Measurements from ENCODE around the gene LYSMD3.
"Not testable (repeated sequence)": the region's sequence is repeated elsewhere in the genome, so short reads cannot be mapped to it uniquely, and the experiment has no call there.

The LYSMD3 gene

DNA sequence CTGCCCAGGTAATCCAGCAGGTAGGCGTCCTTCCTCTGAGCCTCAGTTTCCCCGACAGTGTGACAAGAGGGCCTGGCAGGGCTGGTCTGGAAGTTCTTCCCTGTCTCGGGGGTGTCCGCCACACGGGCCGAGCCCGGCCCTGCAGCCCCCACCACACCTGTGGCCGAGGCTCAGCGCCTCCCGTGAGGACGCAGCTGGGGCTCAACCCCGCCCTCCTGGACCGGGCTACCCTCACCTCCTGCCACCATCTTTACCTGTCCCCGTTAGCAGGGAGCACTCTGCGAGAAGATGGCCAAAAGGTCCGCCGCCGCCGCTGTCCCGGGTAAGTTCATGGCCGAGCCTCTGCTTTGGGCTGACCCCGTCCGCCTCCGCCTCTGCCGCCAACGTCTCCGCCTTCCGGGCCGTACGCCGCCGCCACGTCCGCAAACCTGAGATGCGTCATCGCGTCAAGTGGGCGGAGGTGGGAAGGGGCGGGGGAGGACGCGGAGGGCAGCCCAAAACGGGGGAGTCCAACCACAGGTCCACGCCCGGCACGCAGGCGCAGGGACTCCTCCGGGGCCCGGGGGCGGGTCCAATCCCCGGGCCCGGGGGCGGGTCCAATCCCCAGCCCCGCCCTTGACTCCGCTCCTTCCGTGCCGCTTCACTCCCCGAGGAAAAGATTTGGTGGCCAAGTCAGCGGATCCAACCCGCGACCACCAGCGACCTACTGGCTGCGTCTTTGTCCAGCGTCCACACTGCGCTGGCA, at the start of gene LYSMD3:
Gene LYSMD3, minus strand, starts transcription at position 391 of the 745 bp plus-strand sequence. CDS start 4,295 bp downstream, outside the sequence.
- DNase-seq: peak; percentile 95 to 99 (median 97)

DNA sequence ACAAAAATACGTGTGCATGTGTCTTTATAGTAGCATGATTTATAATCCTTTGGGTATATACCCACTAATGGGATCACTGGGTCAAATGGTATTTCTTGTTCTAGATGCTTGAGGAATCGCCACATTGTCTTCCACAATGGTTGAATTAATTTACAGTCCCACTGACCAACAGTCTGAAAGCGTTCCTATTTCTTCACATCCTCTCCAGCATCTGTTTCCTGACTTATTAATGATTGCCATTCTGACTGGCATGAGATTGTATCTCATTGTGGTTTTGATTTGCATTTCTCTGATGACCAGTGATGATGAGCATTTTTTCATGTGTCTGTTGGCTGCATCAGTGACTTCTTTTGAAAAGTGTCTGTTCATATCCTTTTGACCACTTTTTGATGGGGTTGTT, 47.2 kb upstream of the LYSMD3 start:
- DNase-seq: not testable (repeated sequence)

DNA sequence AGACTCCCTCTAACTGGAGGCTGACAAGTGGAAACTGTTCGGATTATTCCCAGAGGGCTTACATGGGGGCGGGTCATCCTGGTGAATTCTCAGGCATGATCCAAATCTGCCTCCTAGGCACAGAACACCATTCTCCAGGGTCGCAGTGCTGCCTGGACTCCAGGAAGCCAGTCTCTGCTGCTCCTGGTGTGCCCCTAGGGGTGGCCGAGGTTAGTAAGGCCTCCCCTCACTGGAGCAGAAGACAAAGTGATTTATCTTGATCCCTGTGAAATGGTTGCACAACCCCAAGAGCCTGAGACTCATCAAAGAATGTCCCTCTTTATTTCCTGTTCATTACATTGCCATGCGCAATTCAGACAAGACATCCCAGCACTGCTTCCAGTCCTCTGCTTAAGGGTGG, 46.3 kb upstream of the LYSMD3 start:
- DNase-seq: no peak

DNA sequence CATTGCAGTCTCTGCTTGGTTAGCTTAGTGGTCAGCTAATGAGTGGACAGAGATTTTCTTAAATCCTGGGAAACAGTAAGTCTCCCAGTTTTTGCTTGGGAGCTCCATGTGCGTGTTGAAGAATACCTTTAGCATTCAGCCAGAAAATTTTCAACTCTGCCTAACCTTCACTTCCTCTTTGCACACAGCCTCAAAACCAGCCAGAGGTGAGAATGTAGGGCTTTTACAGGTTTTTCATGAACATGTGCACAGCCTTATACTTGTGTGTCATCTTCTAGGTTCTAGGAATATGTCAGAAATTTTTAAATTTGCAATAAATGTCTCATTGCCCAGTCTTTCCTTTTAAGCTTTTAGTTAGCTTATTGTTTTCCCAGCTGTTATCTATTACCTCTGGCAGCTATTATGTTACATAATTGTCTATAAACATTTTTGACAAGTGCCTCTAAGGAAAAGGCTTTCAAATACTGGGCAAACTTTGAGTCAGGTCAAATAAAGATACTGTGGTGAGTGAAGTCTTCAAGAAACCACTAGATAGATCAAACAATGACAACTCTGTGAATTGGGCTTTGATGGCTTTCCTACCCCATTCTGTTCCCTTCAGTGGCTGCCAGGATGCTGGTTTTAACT, 41.9 kb upstream of the LYSMD3 start:
- no peak for DNase-seq

DNA sequence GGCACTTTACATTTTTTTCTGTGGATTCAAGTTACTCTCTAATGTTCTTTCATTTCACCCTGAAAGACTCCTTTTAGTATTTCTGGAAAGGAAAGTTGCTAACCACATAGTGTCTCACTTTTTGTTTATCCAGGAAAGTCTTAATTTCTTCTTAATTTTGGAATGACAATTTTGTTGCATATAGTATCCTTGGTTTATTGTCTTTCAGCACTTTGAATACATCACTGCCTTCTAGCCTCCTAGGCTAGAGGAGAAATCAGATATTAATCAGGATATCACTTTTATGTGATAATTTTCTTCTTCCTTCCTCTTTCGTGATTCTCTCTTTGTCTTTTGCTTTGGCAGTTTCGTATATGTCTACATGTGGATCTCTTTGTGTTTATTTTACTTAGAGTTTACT, 40.6 kb upstream of the LYSMD3 start:
- no peak for DNase-seq

DNA sequence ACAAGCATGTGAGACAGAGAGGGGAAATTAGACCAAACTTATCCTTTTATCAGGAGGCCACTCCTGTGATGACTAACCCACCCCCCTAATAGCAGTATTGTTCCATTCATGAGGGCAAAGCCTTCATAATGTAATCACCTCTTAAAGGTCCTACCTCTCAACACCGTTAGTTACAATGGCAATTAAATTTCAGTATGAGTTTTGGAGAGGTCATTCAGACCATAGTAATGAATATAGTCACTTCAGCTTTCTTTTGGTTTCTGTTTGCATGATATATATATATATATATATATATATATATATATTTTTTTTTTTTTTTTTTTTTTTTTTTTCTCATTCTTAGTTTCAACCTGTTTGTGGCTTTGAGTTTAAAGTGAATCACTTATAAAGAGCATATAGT, 39.7 kb upstream of the LYSMD3 start:
- DNase-seq: no peak

DNA sequence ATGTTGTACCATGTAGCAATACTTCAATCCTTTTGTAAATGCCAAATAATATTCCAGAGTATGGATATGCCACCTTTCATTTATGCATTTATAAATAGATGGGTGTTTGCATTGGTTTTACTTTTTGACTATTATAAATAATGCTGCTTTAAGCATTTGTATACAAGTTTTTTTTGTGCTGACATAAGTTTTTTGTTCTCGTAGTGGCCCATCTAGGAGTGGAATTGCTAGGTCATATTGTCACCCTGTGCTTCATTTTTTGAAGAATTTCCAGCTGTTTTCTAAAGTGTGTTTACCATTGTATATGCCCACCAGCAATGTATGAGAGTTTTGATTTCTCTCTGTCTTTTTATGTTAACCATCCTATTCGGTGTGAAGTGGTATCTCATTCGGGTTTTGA, 36.1 kb upstream of the LYSMD3 start:
- no peak for DNase-seq

DNA sequence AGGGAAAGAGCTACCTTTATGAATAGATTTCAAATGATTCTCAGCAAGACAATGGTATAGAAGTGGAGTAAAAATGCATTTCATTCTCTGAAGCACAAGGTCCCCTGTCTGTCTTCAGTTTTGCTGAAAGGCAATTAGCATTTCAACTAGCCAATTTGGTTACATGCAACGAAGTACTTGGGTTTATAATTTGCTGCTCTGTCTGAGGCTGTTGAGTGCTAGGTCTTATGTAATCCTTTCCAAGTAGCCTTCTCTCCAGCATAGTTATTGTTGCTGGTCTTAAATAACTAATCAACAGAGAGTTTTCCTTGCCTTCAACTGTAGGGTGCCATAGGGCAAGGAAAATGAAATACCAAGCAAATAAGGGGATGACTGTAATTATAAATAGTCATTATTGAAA, 33.7 kb upstream of the LYSMD3 start:
- DNase-seq: no peak

DNA sequence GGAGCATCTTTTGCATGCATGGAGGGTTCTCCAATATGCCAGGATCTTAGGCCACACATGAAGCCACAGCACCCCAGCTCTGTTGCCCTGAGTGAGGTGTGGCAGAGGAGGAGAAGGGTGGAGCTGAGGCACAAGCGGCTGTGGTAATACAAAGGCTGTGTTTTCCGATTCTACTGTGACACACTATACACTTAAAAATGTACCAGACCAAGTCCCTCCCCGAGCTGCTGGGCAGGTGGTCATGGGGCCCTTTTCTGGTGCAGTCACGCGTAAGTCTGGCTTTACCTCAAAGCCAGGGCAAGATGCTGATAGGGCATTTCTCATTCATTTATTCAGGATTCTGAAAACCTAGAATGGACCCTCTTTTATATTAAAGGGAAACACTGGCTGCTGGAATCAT, 33.0 kb upstream of the LYSMD3 start:
- DNase-seq: no peak

DNA sequence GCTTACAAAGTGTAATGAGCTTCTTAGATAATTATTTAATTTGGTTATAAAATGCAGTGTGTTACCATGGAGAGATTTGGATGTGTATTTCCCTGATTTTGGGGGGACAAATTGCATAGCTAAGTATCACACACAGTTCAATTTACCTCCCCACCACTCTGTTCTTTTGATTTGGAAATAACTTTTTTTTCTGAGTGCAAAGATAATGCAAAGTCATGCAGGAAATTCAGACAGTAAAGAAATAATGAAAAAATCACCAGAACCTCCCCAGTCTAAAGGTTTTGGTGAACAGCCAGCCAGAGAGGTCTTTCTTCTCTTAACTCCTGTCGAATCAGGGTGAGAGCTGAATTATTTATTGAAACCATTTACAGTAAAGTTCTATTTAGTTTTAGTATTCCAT, 32.4 kb upstream of the LYSMD3 start:
- DNase-seq: no peak

DNA sequence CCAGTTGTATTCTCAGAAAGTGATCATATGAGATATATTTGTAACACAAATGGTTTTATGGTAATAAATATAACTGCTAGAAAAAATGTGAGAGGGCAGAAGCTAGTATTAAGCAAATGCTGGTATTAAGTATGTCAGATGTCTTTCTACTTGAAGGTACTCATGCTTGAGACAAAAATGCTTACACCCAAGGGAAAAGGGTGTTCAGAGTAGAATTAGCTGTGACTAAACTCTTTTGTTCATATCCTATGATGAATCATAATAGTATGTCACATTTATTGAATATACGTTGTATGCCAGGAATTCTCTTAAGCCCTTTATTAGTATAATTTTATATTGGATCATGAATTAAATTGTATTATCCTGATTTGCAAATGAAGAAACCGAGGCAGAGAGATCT, 31.4 kb upstream of the LYSMD3 start:
- no peak for DNase-seq

DNA sequence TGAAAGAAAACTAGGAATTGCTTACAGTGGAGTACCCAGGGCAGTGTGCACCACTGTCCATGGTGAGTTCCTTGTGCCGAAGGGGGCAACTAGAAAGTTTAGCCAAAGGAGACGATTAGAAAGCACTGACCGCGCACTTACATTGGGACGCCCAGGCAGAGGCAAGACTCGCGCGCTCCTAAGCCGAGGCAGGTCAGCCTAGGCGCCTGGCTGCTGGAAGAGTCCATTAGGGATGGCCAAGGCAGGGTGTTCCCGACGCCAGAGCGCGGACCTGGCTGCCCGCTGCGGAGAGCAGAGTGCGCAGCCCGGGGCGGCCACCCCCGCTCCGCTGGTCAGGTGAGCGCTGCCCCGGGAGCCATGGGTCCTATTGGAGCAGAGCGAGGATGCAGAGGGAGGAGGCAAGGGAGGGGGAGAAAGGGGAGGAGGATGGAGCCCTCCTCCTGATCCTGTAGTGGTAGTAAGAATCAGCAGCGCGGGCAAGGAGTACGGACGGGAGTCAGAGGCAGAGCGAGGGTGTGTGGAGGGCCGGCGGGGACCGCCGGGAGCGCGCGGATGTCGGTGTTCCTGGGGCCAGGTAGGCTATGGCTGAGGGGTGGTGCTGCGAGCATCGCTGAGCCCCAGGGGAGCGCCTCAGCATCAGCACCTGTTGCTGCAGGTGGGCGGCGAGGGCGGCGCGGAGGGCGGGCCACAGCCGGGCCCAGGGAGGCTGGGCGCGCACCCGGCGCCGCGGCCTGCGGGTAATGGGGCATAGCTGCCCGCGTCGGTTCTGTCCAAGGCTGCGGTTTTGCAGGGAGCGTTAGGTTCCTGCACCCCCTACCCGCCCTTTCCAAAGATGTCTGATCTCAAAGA, 29.2 kb upstream of the LYSMD3 start, which contains the start of gene ADGRV1:
Gene ADGRV1, plus strand, starts transcription at position 454 of the 849 bp plus-strand sequence. Its CDS starts 99 bp downstream, at position 553.
- DNase-seq: peak in 2 of 3 donors; percentile 12 to 31

DNA sequence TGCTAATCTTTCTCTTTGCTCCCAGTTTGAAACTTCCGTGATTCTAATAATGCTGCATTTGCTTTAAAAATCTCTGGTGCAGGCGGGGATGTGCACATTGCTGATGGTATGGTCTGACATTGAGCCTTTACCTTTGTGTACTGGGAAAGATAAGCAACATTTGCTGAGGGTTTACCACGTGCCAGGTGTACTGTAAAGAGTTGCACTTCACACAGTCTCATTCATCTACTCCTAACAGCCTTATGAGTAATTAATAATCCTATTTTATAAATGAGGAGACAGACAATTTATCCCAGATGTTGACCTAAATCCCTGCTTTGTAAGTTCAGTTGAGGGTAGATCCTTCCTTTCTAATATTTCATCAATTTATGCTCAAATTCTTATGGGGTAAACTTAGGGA, 28.5 kb upstream of the LYSMD3 start:
- no peak for DNase-seq

DNA sequence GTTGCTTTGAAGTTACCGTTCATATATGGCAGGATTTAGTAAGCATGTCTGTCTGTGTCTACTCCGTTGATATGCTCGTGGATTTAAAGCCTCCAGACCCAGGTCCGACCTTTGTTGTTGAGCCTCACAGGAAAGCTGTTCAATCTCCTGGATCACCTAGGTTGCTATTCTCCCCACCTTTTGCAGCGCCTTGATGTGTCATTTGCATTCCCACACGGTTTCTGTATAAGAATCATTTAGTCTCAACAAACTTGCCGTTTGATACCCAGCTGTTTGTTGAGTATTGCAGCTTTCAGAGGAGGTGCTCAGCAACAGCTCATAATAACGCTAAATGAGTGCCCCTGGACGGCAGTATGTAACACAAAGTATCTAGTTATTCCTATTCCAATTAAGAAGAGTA, 28.0 kb upstream of the LYSMD3 start:
- DNase-seq: no peak

DNA sequence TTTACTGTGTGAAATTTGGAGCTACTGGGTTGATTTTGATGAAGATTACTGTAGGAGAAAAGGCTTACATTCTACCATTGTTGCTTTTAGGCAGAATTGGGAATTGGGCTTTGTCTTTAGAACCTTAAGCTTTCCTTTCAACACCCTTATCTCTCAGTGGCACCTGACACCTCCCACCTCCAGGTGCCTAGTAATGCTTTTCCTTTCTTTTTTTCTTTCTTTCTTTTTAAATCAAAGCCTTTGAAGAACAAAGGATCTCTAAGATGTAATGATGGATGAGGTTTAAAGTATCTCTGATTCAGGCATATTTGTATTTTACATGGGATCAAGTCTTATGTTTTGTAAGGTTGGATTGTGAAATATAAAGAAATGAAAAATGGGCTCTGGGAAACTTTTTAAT, 26.3 kb upstream of the LYSMD3 start:
- DNase-seq: peak in 1 of 3 donors; percentile 15

DNA sequence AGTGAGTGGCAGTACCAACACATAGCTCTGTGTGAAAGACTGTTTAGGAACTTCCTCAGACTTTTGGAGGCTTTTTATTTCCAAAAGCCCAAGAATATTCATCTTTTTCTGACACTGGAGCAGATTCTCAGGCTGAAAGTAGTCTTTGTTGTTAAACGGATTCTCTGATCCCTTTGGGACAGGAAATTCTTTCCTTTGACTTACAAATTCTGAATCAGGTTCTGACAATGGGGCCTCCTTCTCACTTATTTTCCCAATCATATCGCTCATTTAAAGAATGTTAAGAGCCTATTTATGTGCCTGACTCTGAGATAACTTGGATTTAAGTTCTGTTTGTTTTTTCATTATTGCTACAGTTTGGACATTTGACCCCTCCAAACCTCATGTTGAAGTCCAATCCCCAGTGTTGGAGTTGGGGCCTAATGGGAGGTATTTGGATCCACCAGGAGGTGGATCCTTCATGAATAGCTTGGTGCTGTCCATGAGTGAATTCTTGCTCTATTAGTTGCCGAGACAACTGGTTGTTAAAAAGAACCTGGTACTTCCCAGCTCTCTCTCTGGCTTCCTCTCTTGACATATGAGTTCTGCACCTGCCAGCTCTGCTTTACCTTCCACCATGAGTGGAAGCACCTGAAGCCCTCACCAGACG, 25.1 kb upstream of the LYSMD3 start:
- DNase-seq: no peak

DNA sequence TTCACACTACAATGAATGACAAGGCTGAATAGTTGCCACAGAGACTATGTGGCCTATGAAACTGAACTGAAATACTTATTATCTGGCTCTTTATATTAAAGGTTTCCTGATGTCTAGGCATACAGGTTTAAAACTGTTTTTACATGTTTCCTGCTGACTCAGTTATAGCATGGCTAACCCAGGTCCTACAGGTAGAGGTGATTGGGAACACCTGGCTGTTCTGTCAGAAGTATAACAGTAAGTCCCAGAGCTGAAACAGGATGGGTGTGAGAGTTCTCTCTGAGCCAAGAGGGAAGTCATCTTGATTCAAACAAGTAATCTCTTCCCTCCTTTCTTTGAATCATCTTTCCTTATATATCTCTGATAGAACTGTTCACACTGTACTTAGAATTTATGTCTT, 24.3 kb upstream of the LYSMD3 start:
- no peak for DNase-seq

DNA sequence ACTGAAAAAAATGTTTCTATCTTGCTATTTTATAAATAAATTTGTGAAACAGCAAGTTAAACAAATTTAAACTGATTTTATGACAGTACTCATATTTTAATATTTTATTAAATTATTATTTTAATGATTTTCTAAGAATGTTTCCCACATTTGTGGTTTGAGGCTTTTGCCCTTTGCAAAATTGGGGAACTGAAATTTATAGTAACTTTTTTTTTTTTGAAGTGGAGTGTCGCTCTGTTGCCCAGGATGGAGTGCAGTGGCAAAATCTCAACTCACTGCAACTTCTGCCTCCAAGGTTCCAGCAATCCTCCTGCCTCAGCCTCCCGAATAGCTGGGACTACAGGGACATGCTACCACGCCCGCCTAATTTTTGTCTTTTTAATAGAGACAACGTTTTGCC, 22.0 kb upstream of the LYSMD3 start:
- DNase-seq: no peak

DNA sequence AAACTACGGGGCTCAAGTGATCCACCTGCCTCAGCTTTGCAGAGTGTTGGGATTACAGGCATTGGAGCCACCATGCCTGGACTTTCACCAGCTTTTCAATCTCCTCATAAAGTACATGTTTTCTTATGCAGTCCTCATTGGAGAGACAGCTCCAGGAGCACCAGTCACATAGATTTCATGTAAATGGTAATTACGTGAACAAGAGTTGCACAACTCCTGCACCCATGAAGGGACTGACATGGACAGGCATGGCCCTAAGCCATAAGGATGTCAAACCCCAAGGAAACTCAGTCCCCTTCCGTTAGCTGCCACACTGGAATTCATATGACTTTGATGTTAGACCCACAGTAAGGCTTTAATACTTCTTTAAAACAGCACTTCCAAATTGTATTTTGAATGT, 21.6 kb upstream of the LYSMD3 start:
- DNase-seq: no peak

DNA sequence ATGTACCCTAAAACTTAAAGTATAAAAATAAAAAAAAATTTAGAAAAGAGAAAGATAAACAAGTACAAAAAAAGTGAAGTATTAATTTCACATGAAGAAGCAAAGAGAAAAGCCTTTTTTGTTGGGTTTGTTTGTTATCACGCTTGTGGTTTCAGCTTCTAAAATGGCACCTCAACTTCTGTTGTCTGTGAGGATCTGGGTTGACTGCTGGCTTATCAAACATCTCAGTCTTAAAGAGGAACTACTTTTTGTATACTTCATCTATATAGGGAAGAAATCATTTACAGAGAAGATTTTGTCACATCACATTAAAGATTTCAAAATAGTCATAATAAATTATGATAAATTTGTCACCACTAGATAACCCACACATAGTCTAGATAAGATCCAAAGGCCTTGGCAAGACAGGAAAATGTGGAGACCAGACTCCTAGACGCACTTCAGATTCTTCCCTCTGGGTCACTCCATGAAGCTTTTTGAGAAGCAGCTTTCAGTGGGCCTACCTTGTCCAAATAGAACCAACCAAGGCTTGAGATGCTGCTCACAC, 20.4 kb upstream of the LYSMD3 start:
- no peak for DNase-seq

DNA sequence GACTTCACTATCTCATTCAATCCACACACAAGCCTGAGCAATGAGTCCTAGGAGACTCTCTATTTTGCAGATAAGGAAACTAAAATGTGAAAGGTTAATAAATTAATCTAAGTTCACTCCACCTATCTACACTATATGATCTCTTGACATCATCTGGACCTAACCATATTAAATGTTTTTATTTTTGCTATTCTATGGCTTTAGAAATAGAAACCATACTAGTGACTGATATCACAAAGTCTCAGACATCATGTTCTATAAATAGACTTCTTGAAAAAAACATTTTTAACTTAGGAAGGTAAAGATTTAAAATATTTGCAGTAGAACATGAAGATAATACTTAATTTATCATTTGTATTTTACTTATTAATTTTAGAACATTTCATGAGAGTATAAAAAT, 19.8 kb upstream of the LYSMD3 start:
- no peak for DNase-seq

DNA sequence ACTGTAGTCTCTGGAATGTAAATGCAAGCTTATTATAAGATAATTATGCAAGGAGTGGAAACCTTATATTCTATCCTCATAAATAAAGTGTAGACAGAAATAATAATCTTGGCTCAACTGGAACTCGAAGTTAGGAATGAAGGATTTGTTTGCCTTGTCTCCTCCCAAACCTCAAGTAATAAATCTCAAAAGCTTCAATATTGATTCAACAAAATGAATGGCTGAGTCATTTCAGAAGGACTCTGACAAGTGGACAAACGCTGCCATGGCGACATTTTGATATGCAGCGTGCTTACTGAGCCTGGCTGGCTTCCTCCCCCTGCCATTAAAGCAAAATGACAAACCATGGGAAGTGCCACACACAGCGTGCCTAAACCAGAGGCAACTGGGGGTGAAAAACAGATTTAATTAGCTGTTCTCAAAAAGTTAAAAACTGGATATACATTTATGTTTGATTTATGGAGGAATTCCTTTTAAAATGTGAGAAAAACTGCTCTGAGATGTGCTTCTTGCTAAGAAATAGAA, 18.7 kb upstream of the LYSMD3 start:
- no peak for DNase-seq
